Liver (tissue), 9 donors: ENCODE data around the gene PGA3. TPM values are rescaled to one million over a fixed set of nuclear protein-coding genes. Genes with fewer than 3 reads are reported as not detected.

ENCODE experiments used
- DNase-seq: peaks from one replicate; pipeline ENCODE4 v3.0.0-alpha.2; 2017; ENCODE audit warnings: low spot score
- H3K27ac ChIP-seq, 2 donors: one replicate each; pipeline ENCODE4 v1.7.0; 2013; ENCODE audit warnings: inconsistent platforms in 2 of 2, low read length in 2 of 2, control low read depth in 1 of 2, low read depth in 1 of 2, mild to moderate bottlenecking in 1 of 2
- H3K27me3 ChIP-seq, 4 donors: one replicate each; pipeline versions ENCODE4 v1.6.1 to v1.7.0; 2013; ENCODE audit warnings: low read length in 3 of 4, inconsistent platforms in 1 of 4, mild to moderate bottlenecking in 1 of 4, moderate library complexity in 1 of 4; ENCODE audit not compliant: control insufficient read depth in 4 of 4, insufficient read depth in 4 of 4
- H3K36me3 ChIP-seq, 4 donors: one replicate each; pipeline versions ENCODE4 v1.6.1 to v1.7.0; 2013; ENCODE audit warnings: low read length in 3 of 4, mild to moderate bottlenecking in 3 of 4, low read depth in 1 of 4, moderate library complexity in 1 of 4; ENCODE audit not compliant: control insufficient read depth in 4 of 4, insufficient read depth in 3 of 4
- H3K4me1 ChIP-seq, 4 donors: one replicate each; pipeline versions ENCODE4 v1.6.1 to v1.7.0; 2013; ENCODE audit warnings: low read length in 3 of 4, mild to moderate bottlenecking in 3 of 4, moderate library complexity in 1 of 4; ENCODE audit not compliant: control insufficient read depth in 4 of 4, insufficient read depth in 4 of 4
- H3K4me3 ChIP-seq, 3 donors: one replicate each; pipeline versions ENCODE4 v1.6.1 to v1.7.0; 2013; ENCODE audit warnings: low read length in 3 of 3, control low read depth in 1 of 3, low read depth in 1 of 3, mild to moderate bottlenecking in 1 of 3
- H3K9ac ChIP-seq, 2 donors: one replicate each; pipeline ENCODE4 v1.7.0; 2013; ENCODE audit warnings: low read length in 2 of 2, mild to moderate bottlenecking in 2 of 2, moderate library complexity in 2 of 2, control low read depth in 1 of 2, low read depth in 1 of 2
- H3K9me3 ChIP-seq, 4 donors: one replicate each; pipeline versions ENCODE4 v1.6.1 to v1.7.0; 2013; ENCODE audit warnings: low read length in 3 of 4; ENCODE audit not compliant: control insufficient read depth in 4 of 4
- ATF3 ChIP-seq: IDR thresholded peaks from 2 replicates; pipeline ENCODE4 v1.6.1; 2016; ENCODE audit warnings: antibody characterized with exemption
- EGR1 ChIP-seq, 2 donors: IDR thresholded peaks; 2 replicates each; pipeline ENCODE4 v1.6.1; 2016 to 2018; ENCODE audit warnings: antibody characterized with exemption in 2 of 2, low read depth in 2 of 2
- FOXA1 ChIP-seq: IDR thresholded peaks from 2 replicates; pipeline ENCODE4 v1.6.1; 2016; ENCODE audit warnings: antibody characterized with exemption
- FOXA2 ChIP-seq: IDR thresholded peaks from 2 replicates; pipeline ENCODE4 v1.6.1; 2016; ENCODE audit warnings: antibody characterized with exemption
- GABPA ChIP-seq, 2 donors: IDR thresholded peaks in 1 of 2; conservative IDR thresholded peaks in 1 of 2; 2 replicates each; pipeline ENCODE4 v1.6.1; 2016; ENCODE audit warnings: antibody characterized with exemption in 2 of 2, mild to moderate bottlenecking in 1 of 2, moderate library complexity in 1 of 2
- HNF4A ChIP-seq, 2 donors: conservative IDR thresholded peaks; 2 replicates each; pipeline ENCODE4 v1.6.1; 2016; ENCODE audit warnings: antibody characterized with exemption in 2 of 2, mild to moderate bottlenecking in 2 of 2
- HNF4G ChIP-seq: IDR thresholded peaks from 2 replicates; pipeline ENCODE4 v1.6.1; 2016; ENCODE audit warnings: antibody characterized with exemption
- JUND ChIP-seq, 2 donors: IDR thresholded peaks; 2 replicates each; pipeline ENCODE4 v1.6.1; 2016; ENCODE audit warnings: antibody characterized with exemption in 2 of 2
- MAX ChIP-seq: IDR thresholded peaks from 2 replicates; pipeline ENCODE4 v1.6.1; 2016; ENCODE audit warnings: antibody characterized with exemption
- NR2F2 ChIP-seq: IDR thresholded peaks from 2 replicates; pipeline ENCODE4 v1.6.1; 2016; ENCODE audit warnings: antibody characterized with exemption
- RAD21 ChIP-seq, 2 donors: IDR thresholded peaks; 2 replicates each; pipeline ENCODE4 v1.6.1; 2016; ENCODE audit warnings: antibody characterized with exemption in 2 of 2, mild to moderate bottlenecking in 2 of 2
- REST ChIP-seq: IDR thresholded peaks from 2 replicates; pipeline ENCODE4 v1.6.1; 2016; ENCODE audit warnings: antibody characterized with exemption, mild to moderate bottlenecking
- RXRA ChIP-seq, 2 donors: IDR thresholded peaks; 2 replicates each; pipeline ENCODE4 v1.6.1; 2017 to 2018; ENCODE audit warnings: antibody characterized with exemption in 2 of 2, mild to moderate bottlenecking in 1 of 2
- SP1 ChIP-seq: IDR thresholded peaks from 2 replicates; pipeline ENCODE4 v1.6.1; 2018; ENCODE audit warnings: antibody characterized with exemption, mild to moderate bottlenecking
- TAF1 ChIP-seq: conservative IDR thresholded peaks from 2 replicates; pipeline ENCODE4 v1.6.1; 2016; ENCODE audit warnings: antibody characterized with exemption, mild to moderate bottlenecking
- YY1 ChIP-seq: IDR thresholded peaks from 2 replicates; pipeline ENCODE4 v1.6.1; 2016; ENCODE audit warnings: antibody characterized with exemption, mild to moderate bottlenecking
- ZBTB33 ChIP-seq: IDR thresholded peaks from 2 replicates; pipeline ENCODE4 v1.6.1; 2016; ENCODE audit warnings: antibody characterized with exemption
- WGBS: extraction: QIAGEN DNeasy Blood & Tissue Kit; methylation state at CpG from one replicate; pipeline ENCODE4 v1.1.7; 2013; 5-methylcytosine and 5-hydroxymethylcytosine counted together
- polyA plus RNA-seq, 2 donors: library from polyadenylated mRNA; stranded (reverse) in 1 of 2; unstranded in 1 of 2; fragments of 200-250 nt in 1 of 2; fragments of >200 nt in 1 of 2; fragmentation: Nextera tagmentation in 1 of 2; extraction: Ambion mirVana in 1 of 2; gene quantifications; one replicate each; pipeline versions ENCODE4 v1.2.1 to v1.2.3, GENCODE V29; 2013 to 2015
- total RNA-seq, 2 donors: library from RNA; depleted of rRNA; stranded (reverse); fragments of >200 nt; gene quantifications; one replicate each; pipeline ENCODE4 v1.2.3, GENCODE V29; 2014
- TF ChIP-seq, protein P1 (sequence below): fragments of 150-350 bp; IDR thresholded peaks from 2 replicates; pipeline ENCODE4 v1.5.1; 2017; ENCODE audit warnings: improper control_type of control experiment, low read depth, low read length; ENCODE audit not compliant: missing input control
- donor health status: healthy.
- donor health status: healthy.
- donor health status: healthy.
- donor health status: healthy.
- donor health status: healthy.

The PGA3 gene
- total and polyA plus RNA-seq, 4 donors = 0.25 to 0.56 (median 0.54) TPM; not detected in 1

DNA sequence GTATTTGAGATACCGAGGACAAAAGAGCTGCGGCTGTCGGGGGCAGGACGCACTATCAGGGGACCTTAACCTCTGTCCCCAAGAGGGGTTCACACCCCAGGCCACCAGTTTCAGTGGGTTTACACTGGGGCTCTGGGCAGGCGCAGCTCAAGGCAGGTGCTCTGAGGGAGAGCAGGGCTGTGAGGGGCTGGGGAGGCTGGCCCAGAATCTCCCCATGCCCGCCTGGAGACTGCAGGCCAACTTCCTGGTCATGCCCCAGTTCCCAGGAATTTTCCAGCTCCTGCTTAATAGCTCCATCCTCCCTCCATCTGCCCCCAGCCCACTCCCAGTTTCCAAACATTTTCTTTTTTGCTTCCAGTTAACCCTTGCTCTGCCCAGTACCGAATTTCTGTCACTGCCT is 7.6 kb upstream of the PGA3 start:
- Histone ChIP-seq H3K27me3 (no peaks in the 10 kb centered on the region), H3K9ac (no peak overlapping the region), H3K4me1 (no peaks in the 10 kb centered on the region), H3K4me3 (no peak overlapping the region), H3K9me3 (no peaks in the 10 kb centered on the region), H3K36me3 (no peaks in the 10 kb centered on the region), H3K27ac (no peak overlapping the region)
- TF ChIP-seq HNF4G (no peak), JUND (IDR thresholded peaks at IDR 0.05) (no peak), FOXA2 (no peak), FOXA1 (no peak), REST (no peak), EGR1 (IDR thresholded peaks at IDR 0.05; ENCODE audit: low read depth in 2 of 2) (no peak), RAD21 (IDR thresholded peaks at IDR 0.05) (no peak), NR2F2 (no peak), MAX (no peak), HNF4A (conservative IDR thresholded peaks at IDR 0.05) (no peak), TAF1 (no peak), ZBTB33 (no peak), ATF3 (no peak), RXRA (IDR thresholded peaks at IDR 0.05) (no peak), GABPA (IDR thresholded peaks at IDR 0.05 in 1 of 2, conservative IDR thresholded peaks at IDR 0.05 in 1 of 2) (no peak), SP1 (no peak), YY1 (no peak)
- TF ChIP-seq, protein P1, sequence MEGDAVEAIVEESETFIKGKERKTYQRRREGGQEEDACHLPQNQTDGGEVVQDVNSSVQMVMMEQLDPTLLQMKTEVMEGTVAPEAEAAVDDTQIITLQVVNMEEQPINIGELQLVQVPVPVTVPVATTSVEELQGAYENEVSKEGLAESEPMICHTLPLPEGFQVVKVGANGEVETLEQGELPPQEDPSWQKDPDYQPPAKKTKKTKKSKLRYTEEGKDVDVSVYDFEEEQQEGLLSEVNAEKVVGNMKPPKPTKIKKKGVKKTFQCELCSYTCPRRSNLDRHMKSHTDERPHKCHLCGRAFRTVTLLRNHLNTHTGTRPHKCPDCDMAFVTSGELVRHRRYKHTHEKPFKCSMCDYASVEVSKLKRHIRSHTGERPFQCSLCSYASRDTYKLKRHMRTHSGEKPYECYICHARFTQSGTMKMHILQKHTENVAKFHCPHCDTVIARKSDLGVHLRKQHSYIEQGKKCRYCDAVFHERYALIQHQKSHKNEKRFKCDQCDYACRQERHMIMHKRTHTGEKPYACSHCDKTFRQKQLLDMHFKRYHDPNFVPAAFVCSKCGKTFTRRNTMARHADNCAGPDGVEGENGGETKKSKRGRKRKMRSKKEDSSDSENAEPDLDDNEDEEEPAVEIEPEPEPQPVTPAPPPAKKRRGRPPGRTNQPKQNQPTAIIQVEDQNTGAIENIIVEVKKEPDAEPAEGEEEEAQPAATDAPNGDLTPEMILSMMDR = no peak
- DNase-seq = no peak
- 80% methylated on average over 7 of the region's 7 CpGs for WGBS
